H1 (cell line): ENCODE measurements around the gene SPATA33. TPM values are rescaled to one million over a fixed set of nuclear protein-coding genes. Genes with fewer than 3 reads are reported as not detected.

Experiments
- CTCF ChIA-PET: fragments of 300-600 bp; sonication (Branson Sonifier 250); formaldehyde crosslinking; loops from one replicate; lab custom pipeline; 2021; ENCODE audit not compliant: partially characterized antibody; lab: Charles Lee
- POLR2A ChIA-PET: fragments of 300-600 bp; sonication (Branson Sonifier 250); formaldehyde crosslinking; loops from one replicate; lab custom pipeline; 2021; ENCODE audit warnings: inconsistent platforms; ENCODE audit not compliant: partially characterized antibody; lab: Charles Lee
- DNase-seq, 2 experiments: peaks; one replicate each; pipeline versions ENCODE4 v3.0.0 to v3.0.0-alpha.2; 2010 to 2022; ENCODE audit warnings: low spot score in 2 of 2, low read depth in 1 of 2, mixed read lengths in 1 of 2
- FAIRE-seq: peaks from 2 replicates; lab custom pipeline; 2011; peaks lifted over from hg19 to GRCh38; lab: Jason Lieb, UNC
- H2AFZ ChIP-seq: 2 replicates; pipeline ENCODE4 v1.8.1; 2012; ENCODE audit warnings: low read length, inconsistent platforms
- H2AK5ac ChIP-seq: 2 replicates; pipeline ENCODE4 v1.6.1; 2013; ENCODE audit warnings: low read depth, low read length
- H2BK120ac ChIP-seq: replicated peaks from 2 replicates; pipeline ENCODE3; 2013; ENCODE audit warnings: low read depth, low read length, inconsistent platforms
- H2BK12ac ChIP-seq: 2 replicates; pipeline ENCODE4 v1.6.1; 2013; ENCODE audit warnings: low read depth, low read length
- H2BK15ac ChIP-seq: 2 replicates; pipeline ENCODE4 v1.6.1; 2013; ENCODE audit warnings: low read length
- H2BK20ac ChIP-seq: 2 replicates; pipeline ENCODE4 v1.6.1; 2013; ENCODE audit warnings: low read length
- H2BK5ac ChIP-seq: 2 replicates; pipeline ENCODE4 v1.6.1; 2013; ENCODE audit warnings: low read depth, low read length
- H3K14ac ChIP-seq: 2 replicates; pipeline ENCODE4 v1.6.1; 2013; ENCODE audit warnings: inconsistent platforms; ENCODE audit not compliant: insufficient read length
- H3K18ac ChIP-seq: 2 replicates; pipeline ENCODE4 v1.6.1; 2013; ENCODE audit warnings: low read length; ENCODE audit errors: extremely low read depth
- H3K23ac ChIP-seq: 2 replicates; pipeline ENCODE4 v1.6.1; 2013; ENCODE audit warnings: inconsistent platforms; ENCODE audit not compliant: insufficient read length
- H3K23me2 ChIP-seq: 2 replicates; pipeline ENCODE4 v1.6.1; 2013; ENCODE audit warnings: low read depth, low read length
- H3K27ac ChIP-seq: 2 replicates; pipeline ENCODE4 v1.6.1; 2011; ENCODE audit warnings: low read depth, low read length, inconsistent platforms
- H3K27me3 ChIP-seq, 4 experiments: replicated peaks in 1 of 4; 1 replicate in 1 of 4; 2 replicates in 3 of 4; pipeline versions ENCODE4 v1.6.1 to v1.8.1; 2011 to 2013; ENCODE audit warnings: low read length in 3 of 4, mild to moderate bottlenecking in 3 of 4, inconsistent platforms in 2 of 4, mixed read lengths in 2 of 4, moderate library complexity in 1 of 4; ENCODE audit not compliant: control insufficient read depth in 3 of 4, insufficient read depth in 3 of 4; ENCODE audit errors: extremely low read depth in 1 of 4
- H3K36me3 ChIP-seq, 4 experiments: 2 replicates each; pipeline versions ENCODE4 v1.6.1 to v1.8.1; 2011 to 2013; ENCODE audit warnings: mild to moderate bottlenecking in 4 of 4, low read length in 3 of 4, moderate library complexity in 2 of 4, control low read depth in 1 of 4, inconsistent platforms in 1 of 4; ENCODE audit not compliant: insufficient read depth in 4 of 4, control insufficient read depth in 2 of 4
- H3K4ac ChIP-seq: replicated peaks from 2 replicates; pipeline ENCODE3; 2013; ENCODE audit warnings: low read length, low read depth, mixed read lengths, inconsistent platforms; ENCODE audit not compliant: insufficient read length
- H3K4me1 ChIP-seq, 4 experiments: replicated peaks in 1 of 4; 1 replicate in 1 of 4; 2 replicates in 3 of 4; pipeline versions ENCODE4 v1.6.1 to v1.8.1; 2011 to 2013; ENCODE audit warnings: low read length in 3 of 4, inconsistent platforms in 2 of 4, mixed read lengths in 1 of 4; ENCODE audit not compliant: insufficient read depth in 4 of 4, control insufficient read depth in 3 of 4
- H3K4me2 ChIP-seq, 2 experiments: 2 replicates each; pipeline versions ENCODE4 v1.6.1 to v1.8.1; 2011 to 2013; ENCODE audit warnings: low read depth in 2 of 2, low read length in 2 of 2, control low read depth in 1 of 2, inconsistent platforms in 1 of 2, mild to moderate bottlenecking in 1 of 2; ENCODE audit not compliant: insufficient read depth in 1 of 2
- H3K4me3 ChIP-seq, 4 experiments: fragments of 200-600, 300-600 bp in 1 of 4; sonication (generic), shearing (Covaris generic), sonication (Bioruptor Twin) in 1 of 4; 2 replicates each; pipeline versions ENCODE4 v1.5.1 to v1.8.1; 2011 to 2016; ENCODE audit warnings: low read length in 4 of 4, low read depth in 3 of 4, control low read depth in 2 of 4, inconsistent platforms in 2 of 4, mild to moderate bottlenecking in 2 of 4, mixed read lengths in 1 of 4, moderate library complexity in 1 of 4; ENCODE audit not compliant: insufficient read depth in 2 of 4; ENCODE audit errors: extremely low read depth in 1 of 4
- H3K56ac ChIP-seq: replicated peaks from 2 replicates; pipeline ENCODE3; 2013; ENCODE audit warnings: low read depth, mild to moderate bottlenecking, mixed read lengths, low read length, inconsistent platforms; ENCODE audit not compliant: insufficient read length
- H3K79me1 ChIP-seq: 2 replicates; pipeline ENCODE4 v1.6.1; 2013; ENCODE audit warnings: low read depth, low read length, control low read depth
- H3K79me2 ChIP-seq, 2 experiments: 2 replicates each; pipeline versions ENCODE4 v1.6.1 to v1.8.1; 2012 to 2013; ENCODE audit warnings: low read length in 2 of 2, mild to moderate bottlenecking in 2 of 2, inconsistent platforms in 1 of 2; ENCODE audit not compliant: insufficient read depth in 2 of 2, control insufficient read depth in 1 of 2
- H3K9ac ChIP-seq, 4 experiments: replicated peaks in 1 of 4; 1 replicate in 1 of 4; 2 replicates in 3 of 4; pipeline versions ENCODE4 v1.6.1 to v1.8.1; 2011 to 2013; ENCODE audit warnings: low read depth in 3 of 4, low read length in 3 of 4, control low read depth in 2 of 4, mild to moderate bottlenecking in 2 of 4, moderate library complexity in 2 of 4, inconsistent platforms in 1 of 4; ENCODE audit errors: extremely low read depth in 1 of 4
- H3K9me3 ChIP-seq, 2 experiments: 2 replicates each; pipeline versions ENCODE4 v1.6.1 to v1.8.1; 2012 to 2013; ENCODE audit warnings: mild to moderate bottlenecking in 2 of 2, moderate library complexity in 2 of 2, control low read depth in 1 of 2, inconsistent platforms in 1 of 2, low read depth in 1 of 2, low read length in 1 of 2, mixed read lengths in 1 of 2; ENCODE audit not compliant: insufficient read depth in 2 of 2
- H4K20me1 ChIP-seq, 2 experiments: replicated peaks in 1 of 2; 2 replicates each; pipeline versions ENCODE3 to v1.8.1; 2011 to 2013; ENCODE audit warnings: inconsistent platforms in 2 of 2, low read length in 2 of 2, mild to moderate bottlenecking in 1 of 2; ENCODE audit not compliant: insufficient read depth in 2 of 2, control insufficient read depth in 1 of 2
- H4K5ac ChIP-seq: 2 replicates; pipeline ENCODE4 v1.6.1; 2013; ENCODE audit warnings: low read length, low read depth, mixed read lengths, inconsistent platforms; ENCODE audit not compliant: insufficient read length
- H4K8ac ChIP-seq: 2 replicates; pipeline ENCODE4 v1.8.0; 2013; ENCODE audit warnings: mild to moderate bottlenecking, moderate library complexity, low read length, inconsistent platforms; ENCODE audit not compliant: insufficient read depth; ENCODE audit errors: extremely low read depth
- H4K91ac ChIP-seq: replicated peaks from 2 replicates; pipeline ENCODE3; 2013; ENCODE audit warnings: low read length, mixed read lengths, inconsistent platforms; ENCODE audit not compliant: insufficient read length
- HDAC6 ChIP-seq: IDR thresholded peaks from one replicate; pipeline ENCODE4 v1.7.1; 2012; ENCODE audit warnings: low read depth, mild to moderate bottlenecking, inconsistent platforms, low read length, moderate library complexity
- POLR2AphosphoS5 ChIP-seq: IDR thresholded peaks from 2 replicates; pipeline ENCODE4 v1.6.1; 2011; ENCODE audit warnings: low read depth, low read length
- TAF7 ChIP-seq: optimal IDR thresholded peaks from 2 replicates; pipeline ENCODE3; 2011; ENCODE audit warnings: low read depth, mild to moderate bottlenecking, inconsistent platforms, low read length, moderate library complexity, borderline replicate concordance
- YY1 ChIP-seq: IDR thresholded peaks from 2 replicates; pipeline ENCODE4 v1.6.1; 2011; ENCODE audit warnings: low read depth, mild to moderate bottlenecking, low read length
- WGBS, 2 experiments: shearing (Covaris generic) in 1 of 2; methylation state at CpG; one replicate each; pipeline versions ENCODE4 v1.1.6 to v1.1.7; 2013 to 2015; ENCODE audit warnings: low lambda C conversion rate in 2 of 2, mixed read lengths in 2 of 2, inconsistent platforms in 1 of 2, low coverage in 1 of 2, missing lambda C conversion rate in 1 of 2; ENCODE audit not compliant: insufficient replicate concordance in 2 of 2, insufficient coverage in 1 of 2, insufficient read length in 1 of 2; ENCODE audit errors: extremely low coverage in 1 of 2, missing lambda C conversion rate in 1 of 2; 5-methylcytosine and 5-hydroxymethylcytosine counted together
- polyA plus RNA-seq, 7 experiments: library from polyadenylated mRNA; depleted of rRNA in 3 of 7; stranded (reverse) in 5 of 7; unstranded in 2 of 7; fragments of >200 nt in 5 of 7; fragments of 200-250 nt in 2 of 7; gene quantifications; 1 replicate in 5 of 7; 2 replicates in 1 of 7; 4 replicates in 1 of 7; pipeline versions ENCODE4 v1.2.1 to v1.2.3, GENCODE V29; 2011 to 2013; ENCODE audit warnings: missing spikeins in 2 of 7, mixed read lengths in 2 of 7
- total RNA-seq: library from RNA; stranded (reverse); fragmentation: NEBNext Ultra II Directional; extraction: Animal tissue kit (Norgen Biotek cat#: 25700); gene quantifications from 2 replicates; pipeline ENCODE4 v1.2.1, GENCODE V29; 2021

The SPATA33 gene
- total and polyA plus RNA-seq, 2 of the 8 experiments (the other 6 are each of a cell fraction or from before 2014, with no cell fraction given) = 5.4 to 16.9 TPM

DNA sequence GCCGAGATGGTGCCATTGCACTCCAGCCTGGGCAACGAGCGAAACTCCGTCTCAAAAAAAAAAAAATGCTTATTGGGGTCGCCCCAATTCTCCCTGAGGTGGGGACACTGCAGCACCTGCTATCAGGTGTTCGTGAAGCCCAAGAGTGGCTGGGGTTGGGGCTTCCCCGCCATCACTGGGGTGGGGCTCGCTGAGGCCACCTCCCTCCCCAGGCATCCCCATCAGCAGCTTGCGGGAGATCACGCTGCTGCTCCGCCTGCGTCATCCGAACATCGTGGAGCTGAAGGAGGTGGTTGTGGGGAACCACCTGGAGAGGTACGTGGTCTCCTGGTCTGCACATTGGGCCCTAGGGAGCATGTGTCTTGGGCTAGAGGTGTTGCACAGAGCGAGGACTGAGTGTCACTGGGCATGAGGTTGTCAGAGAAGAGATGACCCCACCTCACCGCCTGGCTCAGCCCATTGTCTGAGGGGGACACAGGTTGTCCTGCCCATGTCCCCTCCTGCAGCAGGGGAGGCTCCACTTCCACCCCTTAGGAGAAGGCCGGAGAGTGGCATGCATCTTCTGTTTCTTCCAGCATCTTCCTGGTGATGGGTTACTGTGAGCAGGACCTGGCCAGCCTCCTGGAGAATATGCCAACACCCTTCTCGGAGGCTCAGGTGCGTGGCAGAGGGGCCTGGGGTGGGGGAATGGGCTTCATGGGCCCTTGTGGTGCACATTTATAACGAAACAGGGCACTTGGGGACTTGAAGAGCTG, 33.8 kb downstream of the SPATA33 start:
- no peak overlapping the region for H3K4me3 ChIP-seq
- ChIA-PET POLR2A (interaction anchor here (1.1 kb wide), 1 partner anchor 12 kb away, joined by 3 read pairs; no protein-coding TSS in a partner anchor), CTCF (interaction anchor here (1.2 to 1.4 kb wide), 2 partner anchors 23 to 92 kb away, joined by 3 to 4 read pairs; no protein-coding TSS in a partner anchor)
- H3K4me2 ChIP-seq = no peak overlapping the region
- 93% methylated on average over 17 of the region's 21 CpGs; no CpG with 5 or more reads in 1 of the 2 experiments for WGBS, 2 experiments
- H3K79me2 ChIP-seq = peaks cover 0 to 11% of the 10 kb centered on the region in 2 experiments; a peak in 1 of 4 replicates
- no peak for TF ChIP-seq POLR2AphosphoS5
- no peak for TF ChIP-seq YY1
- TF ChIP-seq TAF7 = no peak
- no peak for TF ChIP-seq HDAC6
- no peak overlapping the region; the same call in 1 of the 2 replicates for H4K8ac ChIP-seq
- H3K23me2 ChIP-seq = peaks cover 6% of the 10 kb centered on the region; the same call in 1 of the 2 replicates
- no peak overlapping the region for H2BK12ac ChIP-seq
- H3K18ac ChIP-seq = no peak overlapping the region
- H2BK120ac ChIP-seq = no peak overlapping the region
- no peaks in the 10 kb centered on the region for H3K27me3 ChIP-seq
- H4K20me1 ChIP-seq = peaks cover 0 to 20% of the 10 kb centered on the region in 2 experiments
- H4K5ac ChIP-seq = no peak overlapping the region
- no peak overlapping the region for H3K14ac ChIP-seq
- no peak for FAIRE-seq
- no peak for DNase-seq
- no peak overlapping the region for H3K23ac ChIP-seq
- H2BK20ac ChIP-seq = no peak overlapping the region
- 0 out of 7 replicates have a peak overlapping the region, but pooled peaks of 1 of the 4 experiments have one; percentile 4 for H3K9ac ChIP-seq
- H3K4me1 ChIP-seq = peaks cover 0 to 7% (median 2%) of the 10 kb centered on the region in 4 experiments; a peak in 4 of 7 replicates
- H2BK15ac ChIP-seq = no peak overlapping the region
- H2AK5ac ChIP-seq = no peak overlapping the region
- no peak overlapping the region for H2AFZ ChIP-seq
- H3K56ac ChIP-seq = no peak overlapping the region
- no peak overlapping the region for H4K91ac ChIP-seq
- no peaks in the 10 kb centered on the region for H3K9me3 ChIP-seq
- H3K36me3 ChIP-seq = peaks cover 3 to 30% (median 17%) of the 10 kb centered on the region in 4 experiments; a peak in 7 of 8 replicates
- peaks cover 11% of the 10 kb centered on the region for H3K79me1 ChIP-seq
- no peak overlapping the region for H2BK5ac ChIP-seq
- H3K4ac ChIP-seq = no peak overlapping the region
- H3K27ac ChIP-seq = no peak overlapping the region
